H1 (cell line): ENCODE results near the gene TRIM9. TPM values are rescaled to one million over a fixed set of nuclear protein-coding genes. Genes with fewer than 3 reads are reported as not detected.
A peak's percentile ranks its signal among the peaks of the same experiment; 100 is the strongest.

Source experiments
- CTCF ChIA-PET: fragments of 300-600 bp; sonication (Branson Sonifier 250); formaldehyde crosslinking; loops from one replicate; lab custom pipeline; 2021; ENCODE audit not compliant: partially characterized antibody; lab: Charles Lee
- POLR2A ChIA-PET: fragments of 300-600 bp; sonication (Branson Sonifier 250); formaldehyde crosslinking; loops from one replicate; lab custom pipeline; 2021; ENCODE audit warnings: inconsistent platforms; ENCODE audit not compliant: partially characterized antibody; lab: Charles Lee
- DNase-seq, 2 experiments: peaks; one replicate each; pipeline versions ENCODE4 v3.0.0 to v3.0.0-alpha.2; 2010 to 2022; ENCODE audit warnings: low spot score in 2 of 2, low read depth in 1 of 2, mixed read lengths in 1 of 2
- FAIRE-seq: peaks from 2 replicates; lab custom pipeline; 2011; peaks lifted over from hg19 to GRCh38; lab: Jason Lieb, UNC
- H2AFZ ChIP-seq: 2 replicates; pipeline ENCODE4 v1.8.1; 2012; ENCODE audit warnings: low read length, inconsistent platforms
- H2AK5ac ChIP-seq: 2 replicates; pipeline ENCODE4 v1.6.1; 2013; ENCODE audit warnings: low read depth, low read length
- H2BK120ac ChIP-seq: replicated peaks from 2 replicates; pipeline ENCODE3; 2013; ENCODE audit warnings: low read depth, low read length, inconsistent platforms
- H2BK12ac ChIP-seq: 2 replicates; pipeline ENCODE4 v1.6.1; 2013; ENCODE audit warnings: low read depth, low read length
- H2BK15ac ChIP-seq: 2 replicates; pipeline ENCODE4 v1.6.1; 2013; ENCODE audit warnings: low read length
- H2BK20ac ChIP-seq: 2 replicates; pipeline ENCODE4 v1.6.1; 2013; ENCODE audit warnings: low read length
- H2BK5ac ChIP-seq: 2 replicates; pipeline ENCODE4 v1.6.1; 2013; ENCODE audit warnings: low read depth, low read length
- H3K14ac ChIP-seq: 2 replicates; pipeline ENCODE4 v1.6.1; 2013; ENCODE audit warnings: inconsistent platforms; ENCODE audit not compliant: insufficient read length
- H3K18ac ChIP-seq: 2 replicates; pipeline ENCODE4 v1.6.1; 2013; ENCODE audit warnings: low read length; ENCODE audit errors: extremely low read depth
- H3K23ac ChIP-seq: 2 replicates; pipeline ENCODE4 v1.6.1; 2013; ENCODE audit warnings: inconsistent platforms; ENCODE audit not compliant: insufficient read length
- H3K23me2 ChIP-seq: 2 replicates; pipeline ENCODE4 v1.6.1; 2013; ENCODE audit warnings: low read depth, low read length
- H3K27ac ChIP-seq: 2 replicates; pipeline ENCODE4 v1.6.1; 2011; ENCODE audit warnings: low read depth, low read length, inconsistent platforms
- H3K27me3 ChIP-seq, 4 experiments: replicated peaks in 1 of 4; 1 replicate in 1 of 4; 2 replicates in 3 of 4; pipeline versions ENCODE4 v1.6.1 to v1.8.1; 2011 to 2013; ENCODE audit warnings: low read length in 3 of 4, mild to moderate bottlenecking in 3 of 4, inconsistent platforms in 2 of 4, mixed read lengths in 2 of 4, moderate library complexity in 1 of 4; ENCODE audit not compliant: control insufficient read depth in 3 of 4, insufficient read depth in 3 of 4; ENCODE audit errors: extremely low read depth in 1 of 4
- H3K36me3 ChIP-seq, 4 experiments: 2 replicates each; pipeline versions ENCODE4 v1.6.1 to v1.8.1; 2011 to 2013; ENCODE audit warnings: mild to moderate bottlenecking in 4 of 4, low read length in 3 of 4, moderate library complexity in 2 of 4, control low read depth in 1 of 4, inconsistent platforms in 1 of 4; ENCODE audit not compliant: insufficient read depth in 4 of 4, control insufficient read depth in 2 of 4
- H3K4ac ChIP-seq: replicated peaks from 2 replicates; pipeline ENCODE3; 2013; ENCODE audit warnings: low read length, low read depth, mixed read lengths, inconsistent platforms; ENCODE audit not compliant: insufficient read length
- H3K4me1 ChIP-seq, 4 experiments: replicated peaks in 1 of 4; 1 replicate in 1 of 4; 2 replicates in 3 of 4; pipeline versions ENCODE4 v1.6.1 to v1.8.1; 2011 to 2013; ENCODE audit warnings: low read length in 3 of 4, inconsistent platforms in 2 of 4, mixed read lengths in 1 of 4; ENCODE audit not compliant: insufficient read depth in 4 of 4, control insufficient read depth in 3 of 4
- H3K4me2 ChIP-seq, 2 experiments: 2 replicates each; pipeline versions ENCODE4 v1.6.1 to v1.8.1; 2011 to 2013; ENCODE audit warnings: low read depth in 2 of 2, low read length in 2 of 2, control low read depth in 1 of 2, inconsistent platforms in 1 of 2, mild to moderate bottlenecking in 1 of 2; ENCODE audit not compliant: insufficient read depth in 1 of 2
- H3K4me3 ChIP-seq, 4 experiments: fragments of 200-600, 300-600 bp in 1 of 4; sonication (generic), shearing (Covaris generic), sonication (Bioruptor Twin) in 1 of 4; 2 replicates each; pipeline versions ENCODE4 v1.5.1 to v1.8.1; 2011 to 2016; ENCODE audit warnings: low read length in 4 of 4, low read depth in 3 of 4, control low read depth in 2 of 4, inconsistent platforms in 2 of 4, mild to moderate bottlenecking in 2 of 4, mixed read lengths in 1 of 4, moderate library complexity in 1 of 4; ENCODE audit not compliant: insufficient read depth in 2 of 4; ENCODE audit errors: extremely low read depth in 1 of 4
- H3K56ac ChIP-seq: replicated peaks from 2 replicates; pipeline ENCODE3; 2013; ENCODE audit warnings: low read depth, mild to moderate bottlenecking, mixed read lengths, low read length, inconsistent platforms; ENCODE audit not compliant: insufficient read length
- H3K79me1 ChIP-seq: 2 replicates; pipeline ENCODE4 v1.6.1; 2013; ENCODE audit warnings: low read depth, low read length, control low read depth
- H3K79me2 ChIP-seq, 2 experiments: 2 replicates each; pipeline versions ENCODE4 v1.6.1 to v1.8.1; 2012 to 2013; ENCODE audit warnings: low read length in 2 of 2, mild to moderate bottlenecking in 2 of 2, inconsistent platforms in 1 of 2; ENCODE audit not compliant: insufficient read depth in 2 of 2, control insufficient read depth in 1 of 2
- H3K9ac ChIP-seq, 4 experiments: replicated peaks in 1 of 4; 1 replicate in 1 of 4; 2 replicates in 3 of 4; pipeline versions ENCODE4 v1.6.1 to v1.8.1; 2011 to 2013; ENCODE audit warnings: low read depth in 3 of 4, low read length in 3 of 4, control low read depth in 2 of 4, mild to moderate bottlenecking in 2 of 4, moderate library complexity in 2 of 4, inconsistent platforms in 1 of 4; ENCODE audit errors: extremely low read depth in 1 of 4
- H3K9me3 ChIP-seq, 2 experiments: 2 replicates each; pipeline versions ENCODE4 v1.6.1 to v1.8.1; 2012 to 2013; ENCODE audit warnings: mild to moderate bottlenecking in 2 of 2, moderate library complexity in 2 of 2, control low read depth in 1 of 2, inconsistent platforms in 1 of 2, low read depth in 1 of 2, low read length in 1 of 2, mixed read lengths in 1 of 2; ENCODE audit not compliant: insufficient read depth in 2 of 2
- H4K20me1 ChIP-seq, 2 experiments: replicated peaks in 1 of 2; 2 replicates each; pipeline versions ENCODE3 to v1.8.1; 2011 to 2013; ENCODE audit warnings: inconsistent platforms in 2 of 2, low read length in 2 of 2, mild to moderate bottlenecking in 1 of 2; ENCODE audit not compliant: insufficient read depth in 2 of 2, control insufficient read depth in 1 of 2
- H4K5ac ChIP-seq: 2 replicates; pipeline ENCODE4 v1.6.1; 2013; ENCODE audit warnings: low read length, low read depth, mixed read lengths, inconsistent platforms; ENCODE audit not compliant: insufficient read length
- H4K8ac ChIP-seq: 2 replicates; pipeline ENCODE4 v1.8.0; 2013; ENCODE audit warnings: mild to moderate bottlenecking, moderate library complexity, low read length, inconsistent platforms; ENCODE audit not compliant: insufficient read depth; ENCODE audit errors: extremely low read depth
- H4K91ac ChIP-seq: replicated peaks from 2 replicates; pipeline ENCODE3; 2013; ENCODE audit warnings: low read length, mixed read lengths, inconsistent platforms; ENCODE audit not compliant: insufficient read length
- RAD21 ChIP-seq, 2 experiments: IDR thresholded peaks in 1 of 2; conservative IDR thresholded peaks in 1 of 2; 2 replicates each; pipeline ENCODE4 v1.6.1; 2011; ENCODE audit warnings: low read depth in 2 of 2, low read length in 2 of 2, improper control_type of control experiment in 1 of 2, inconsistent platforms in 1 of 2, mild to moderate bottlenecking in 1 of 2, moderate library complexity in 1 of 2
- RXRA ChIP-seq: IDR thresholded peaks from 2 replicates; pipeline ENCODE4 v1.6.1; 2011; ENCODE audit warnings: low read depth, mild to moderate bottlenecking, low read length, moderate library complexity; ENCODE audit not compliant: insufficient read depth
- WGBS, 2 experiments: shearing (Covaris generic) in 1 of 2; methylation state at CpG; one replicate each; pipeline versions ENCODE4 v1.1.6 to v1.1.7; 2013 to 2015; ENCODE audit warnings: low lambda C conversion rate in 2 of 2, mixed read lengths in 2 of 2, inconsistent platforms in 1 of 2, low coverage in 1 of 2, missing lambda C conversion rate in 1 of 2; ENCODE audit not compliant: insufficient replicate concordance in 2 of 2, insufficient coverage in 1 of 2, insufficient read length in 1 of 2; ENCODE audit errors: extremely low coverage in 1 of 2, missing lambda C conversion rate in 1 of 2; 5-methylcytosine and 5-hydroxymethylcytosine counted together
- polyA plus RNA-seq, 7 experiments: library from polyadenylated mRNA; depleted of rRNA in 3 of 7; stranded (reverse) in 5 of 7; unstranded in 2 of 7; fragments of >200 nt in 5 of 7; fragments of 200-250 nt in 2 of 7; gene quantifications; 1 replicate in 5 of 7; 2 replicates in 1 of 7; 4 replicates in 1 of 7; pipeline versions ENCODE4 v1.2.1 to v1.2.3, GENCODE V29; 2011 to 2013; ENCODE audit warnings: missing spikeins in 2 of 7, mixed read lengths in 2 of 7
- total RNA-seq: library from RNA; stranded (reverse); fragmentation: NEBNext Ultra II Directional; extraction: Animal tissue kit (Norgen Biotek cat#: 25700); gene quantifications from 2 replicates; pipeline ENCODE4 v1.2.1, GENCODE V29; 2021
- TF ChIP-seq, protein P1 (sequence below), 3 experiments: IDR thresholded peaks; 1 replicate in 2 of 3; 2 replicates in 1 of 3; pipeline versions ENCODE4 v1.5.1 to v1.6.1; 2011; ENCODE audit warnings: low read length in 3 of 3, mild to moderate bottlenecking in 3 of 3, inconsistent platforms in 2 of 3, low read depth in 1 of 3, moderate library complexity in 1 of 3; ENCODE audit not compliant: insufficient read depth in 1 of 3; ENCODE audit errors: control extremely low read depth in 1 of 3

Gene TRIM9
- total and polyA plus RNA-seq, 2 of the 8 experiments (the other 6 are each of a cell fraction or from before 2014, with no cell fraction given): 2.7 to 5.4 TPM

DNA sequence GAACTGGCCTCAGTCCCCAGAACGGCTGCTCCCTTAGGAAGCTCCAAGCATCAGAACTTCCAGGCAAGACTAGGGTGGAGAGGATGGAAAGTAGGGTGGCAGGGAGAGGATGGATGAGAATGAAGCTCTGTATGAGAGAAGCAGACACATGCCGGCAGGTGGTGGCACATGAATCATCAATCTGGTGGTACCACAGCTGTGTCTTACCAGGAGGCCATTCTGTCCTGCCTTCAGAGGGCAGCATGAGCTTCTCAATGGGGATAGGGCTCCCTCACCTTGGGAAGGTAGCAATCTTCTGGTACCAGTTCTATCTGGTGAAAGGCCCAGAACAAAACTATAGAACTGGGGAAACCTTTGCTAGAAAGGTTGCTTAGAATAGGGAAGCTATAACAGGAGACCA is 95.2 kb downstream of the TRIM9 start:
- 90% methylated on average over 2 of the region's 2 CpGs; no CpG with 5 or more reads in 1 of the 2 experiments for WGBS, 2 experiments
- no peaks in the 10 kb centered on the region for H3K27me3 ChIP-seq
- H3K4me3 ChIP-seq: no peak overlapping the region
- H4K91ac ChIP-seq: no peak overlapping the region
- H4K8ac ChIP-seq: no peak overlapping the region
- no peak overlapping the region for H3K4ac ChIP-seq
- no peaks in the 10 kb centered on the region for H3K79me2 ChIP-seq
- no peak overlapping the region for H2BK20ac ChIP-seq
- H2BK15ac ChIP-seq: no peak overlapping the region
- H2BK12ac ChIP-seq: no peak overlapping the region
- H4K20me1 ChIP-seq: no peaks in the 10 kb centered on the region
- no peaks in the 10 kb centered on the region; a peak in 2 of 7 replicates for H3K4me1 ChIP-seq
- CTCF ChIA-PET: interaction anchor here (0.6 to 1.3 kb wide), 5 partner anchors 11 to 429 kb away, joined by 3 to 4 read pairs (median 3); no protein-coding TSS in a partner anchor
- POLR2A ChIA-PET: no interaction called here
- H2AK5ac ChIP-seq: no peak overlapping the region
- H3K14ac ChIP-seq: no peak overlapping the region
- H2AFZ ChIP-seq: no peak overlapping the region
- no peaks in the 10 kb centered on the region for H3K79me1 ChIP-seq
- H3K36me3 ChIP-seq: no peaks in the 10 kb centered on the region
- no peak overlapping the region for H3K18ac ChIP-seq
- H2BK120ac ChIP-seq: no peak overlapping the region
- TF ChIP-seq, protein P1, sequence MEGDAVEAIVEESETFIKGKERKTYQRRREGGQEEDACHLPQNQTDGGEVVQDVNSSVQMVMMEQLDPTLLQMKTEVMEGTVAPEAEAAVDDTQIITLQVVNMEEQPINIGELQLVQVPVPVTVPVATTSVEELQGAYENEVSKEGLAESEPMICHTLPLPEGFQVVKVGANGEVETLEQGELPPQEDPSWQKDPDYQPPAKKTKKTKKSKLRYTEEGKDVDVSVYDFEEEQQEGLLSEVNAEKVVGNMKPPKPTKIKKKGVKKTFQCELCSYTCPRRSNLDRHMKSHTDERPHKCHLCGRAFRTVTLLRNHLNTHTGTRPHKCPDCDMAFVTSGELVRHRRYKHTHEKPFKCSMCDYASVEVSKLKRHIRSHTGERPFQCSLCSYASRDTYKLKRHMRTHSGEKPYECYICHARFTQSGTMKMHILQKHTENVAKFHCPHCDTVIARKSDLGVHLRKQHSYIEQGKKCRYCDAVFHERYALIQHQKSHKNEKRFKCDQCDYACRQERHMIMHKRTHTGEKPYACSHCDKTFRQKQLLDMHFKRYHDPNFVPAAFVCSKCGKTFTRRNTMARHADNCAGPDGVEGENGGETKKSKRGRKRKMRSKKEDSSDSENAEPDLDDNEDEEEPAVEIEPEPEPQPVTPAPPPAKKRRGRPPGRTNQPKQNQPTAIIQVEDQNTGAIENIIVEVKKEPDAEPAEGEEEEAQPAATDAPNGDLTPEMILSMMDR (IDR thresholded peaks at IDR 0.05; ENCODE audit: control extremely low read depth in 1 of 3, insufficient read depth in 1 of 3, low read depth in 1 of 3, low read length in 3 of 3): peak in 1 of 3 experiments; percentile 6; a peak in 1 of 4 replicates
- peak; percentile 16 to 41; a peak in 3 of 4 replicates for TF ChIP-seq RAD21 (IDR thresholded peaks at IDR 0.05 in 1 of 2, conservative IDR thresholded peaks at IDR 0.05 in 1 of 2; ENCODE audit: low read depth in 2 of 2, low read length in 2 of 2)
- no peak for TF ChIP-seq RXRA
- no peak overlapping the region for H3K27ac ChIP-seq
- no peak overlapping the region for H3K4me2 ChIP-seq
- no peak overlapping the region for H3K23ac ChIP-seq
- no peak overlapping the region for H4K5ac ChIP-seq
- no peak overlapping the region for H3K9ac ChIP-seq
- no peak overlapping the region for H3K56ac ChIP-seq
- no peak overlapping the region for H2BK5ac ChIP-seq
- no peak for DNase-seq
- FAIRE-seq: no peak
- H3K9me3 ChIP-seq: no peaks in the 10 kb centered on the region
- H3K23me2 ChIP-seq: no peaks in the 10 kb centered on the region
